HG02588 (cell line): ENCODE results near the gene LMO7.
A peak's percentile ranks its signal among the peaks of the same experiment; 100 is the strongest.

Source experiments
- ATAC-seq: cut with Tn5 transposase; IDR thresholded peaks from one replicate; pipeline ENCODE4 v1.9.1; 2021; ENCODE audit warnings: mild to moderate bottlenecking, moderate library complexity; ENCODE audit not compliant: unreplicated experiment

Gene LMO7

GRCh38 chr13:75796825-75797224 lies 160.7 kb downstream of the LMO7 start:
- ATAC-seq: no peak

GRCh38 chr13:75797239-75797638 lies 161.1 kb downstream of the LMO7 start:
- no peak for ATAC-seq

- no peak for ATAC-seq
These were observed 161.6 kb downstream of the LMO7 start for GRCh38 chr13:75797719-75798118.

GRCh38 chr13:75798353-75799255 lies 162.5 kb downstream of the LMO7 start:
- ATAC-seq: no peak

GRCh38 chr13:75800545-75800944 lies 164.4 kb downstream of the LMO7 start:
- ATAC-seq: no peak

GRCh38 chr13:75801388-75801945 lies 165.3 kb downstream of the LMO7 start:
- no peak for ATAC-seq

- no peak for ATAC-seq
These were observed 166.0 kb downstream of the LMO7 start for GRCh38 chr13:75802161-75802560.

- peak; percentile 73 for ATAC-seq
These were observed 167.1 kb downstream of the LMO7 start for GRCh38 chr13:75803164-75803611.

GRCh38 chr13:75804054-75804453 lies 167.9 kb downstream of the LMO7 start:
- no peak for ATAC-seq

- no peak for ATAC-seq
These were observed 168.5 kb downstream of the LMO7 start for GRCh38 chr13:75804605-75805004.

GRCh38 chr13:75806117-75806516 lies 170.0 kb downstream of the LMO7 start:
- no peak for ATAC-seq

- no peak for ATAC-seq
These were observed 175.2 kb downstream of the LMO7 start for GRCh38 chr13:75811361-75811760.

- ATAC-seq: no peak
These were observed 175.7 kb downstream of the LMO7 start for GRCh38 chr13:75811841-75812240.

GRCh38 chr13:75812751-75813181 lies 176.6 kb downstream of the LMO7 start:
- ATAC-seq: no peak

GRCh38 chr13:75813323-75813722 lies 177.2 kb downstream of the LMO7 start:
- ATAC-seq: no peak

GRCh38 chr13:75818179-75818967 lies 182.2 kb downstream of the LMO7 start:
- ATAC-seq: no peak

- no peak for ATAC-seq
These were observed 182.8 kb downstream of the LMO7 start for GRCh38 chr13:75818968-75819225.

GRCh38 chr13:75825161-75825560 lies 189.0 kb downstream of the LMO7 start:
- no peak for ATAC-seq

- ATAC-seq: no peak
These were observed 189.5 kb downstream of the LMO7 start for GRCh38 chr13:75825594-75825993.

GRCh38 chr13:75826391-75826790 lies 190.3 kb downstream of the LMO7 start:
- ATAC-seq: no peak

GRCh38 chr13:75829830-75830229 lies 193.7 kb downstream of the LMO7 start:
- ATAC-seq: no peak

GRCh38 chr13:75830842-75831241 lies 194.7 kb downstream of the LMO7 start:
- ATAC-seq: no peak
